Measurements from ENCODE around the gene TRIM46.
"Not testable (repeated sequence)": the region's sequence is repeated elsewhere in the genome, so short reads cannot be mapped to it uniquely, and the experiment has no call there.

Gene TRIM46

GRCh38 chr1:155232001-155232978 lies 58.6 kb downstream of the TRIM46 start:
- peak; percentile 30 for DNase-seq (ENCODE audit: low spot score)

DNA sequence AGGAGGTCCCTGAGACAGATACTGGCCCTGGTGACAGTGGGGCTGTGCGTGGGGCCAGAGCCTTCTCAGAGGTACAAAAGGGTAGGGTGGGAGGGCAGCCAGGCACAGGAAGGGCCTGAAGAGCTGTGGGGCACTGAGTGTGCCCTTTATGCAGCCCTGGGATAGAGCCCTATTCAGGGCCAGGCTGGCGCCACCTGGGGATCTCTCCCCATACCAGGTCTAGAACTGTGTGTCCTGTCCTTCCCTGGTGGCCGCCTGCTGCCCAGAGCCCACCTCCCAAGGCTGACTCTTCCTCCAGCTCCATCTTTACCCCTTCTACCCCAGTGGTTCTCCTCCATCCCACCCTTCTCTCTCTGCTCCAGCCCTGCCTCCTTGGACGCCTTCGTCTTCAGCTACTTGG lies 59.9 kb downstream of the TRIM46 start:
- not testable (repeated sequence) for DNase-seq (ENCODE audit: low spot score)

Data from AG20443 (cell line).